ENCODE measurements around the gene CFHR4.
"Not testable (repeated sequence)": the region's sequence is repeated elsewhere in the genome, so short reads cannot be mapped to it uniquely, and the experiment has no call there.

The CFHR4 gene

GRCh38 chr1:196897158-196897828 is 9.4 kb downstream of the CFHR4 start:
- Mint-ChIP-seq H3K4me1 (ENCODE audit: low read depth) (no peaks in the 10 kb centered on the region), H3K36me3 (ENCODE audit: low read depth) (no peaks in the 10 kb centered on the region)

GRCh38 chr1:196902344-196902743 is 14.5 kb downstream of the CFHR4 start:
- H3K27ac Mint-ChIP-seq: no peak overlapping the region
- no peak for DNase-seq
- H3K27me3 Mint-ChIP-seq: peaks cover 17% of the 10 kb centered on the region
- H3K4me3 Mint-ChIP-seq: no peak overlapping the region
- H3K36me3 Mint-ChIP-seq (ENCODE audit: low read depth): no peaks in the 10 kb centered on the region
- H3K4me1 Mint-ChIP-seq (ENCODE audit: low read depth): no peaks in the 10 kb centered on the region
- no peaks in the 10 kb centered on the region for H3K9me3 Mint-ChIP-seq

More at GRCh38 chr1:196897158-196897828, 9.4 kb downstream of the CFHR4 start:
- Mint-ChIP-seq H3K27me3 (peaks cover 29% of the 10 kb centered on the region), H3K4me3 (no peak overlapping the region), H3K9me3 (no peaks in the 10 kb centered on the region), H3K27ac (no peak overlapping the region)
- no peak for DNase-seq

GRCh38 chr1:196910215-196910614 is 22.4 kb downstream of the CFHR4 start:
- no peak for DNase-seq
- no peaks in the 10 kb centered on the region for H3K27me3 Mint-ChIP-seq
- no peaks in the 10 kb centered on the region for H3K36me3 Mint-ChIP-seq (ENCODE audit: low read depth)

GRCh38 chr1:196912283-196912682 is 24.4 kb downstream of the CFHR4 start:
- not testable (repeated sequence) for H3K9me3 Mint-ChIP-seq, H3K27me3 Mint-ChIP-seq

More at GRCh38 chr1:196910215-196910614, 22.4 kb downstream of the CFHR4 start:
- Mint-ChIP-seq H3K9me3 (no peaks in the 10 kb centered on the region), H3K27ac (no peak overlapping the region), H3K4me3 (no peak overlapping the region), H3K4me1 (ENCODE audit: low read depth) (no peaks in the 10 kb centered on the region)

GRCh38 chr1:196926839-196927238 is 39.0 kb downstream of the CFHR4 start:
- not testable (repeated sequence) for H3K9me3 Mint-ChIP-seq; H3K36me3 Mint-ChIP-seq (ENCODE audit: low read depth); H3K27ac Mint-ChIP-seq; H3K4me3 Mint-ChIP-seq; H3K4me1 Mint-ChIP-seq (ENCODE audit: low read depth); H3K27me3 Mint-ChIP-seq; DNase-seq

More at GRCh38 chr1:196912283-196912682, 24.4 kb downstream of the CFHR4 start:
- H3K27ac Mint-ChIP-seq; H3K4me1 Mint-ChIP-seq (ENCODE audit: low read depth); H3K36me3 Mint-ChIP-seq (ENCODE audit: low read depth); H3K4me3 Mint-ChIP-seq; DNase-seq: not testable (repeated sequence)

- H3K27me3 Mint-ChIP-seq; H3K36me3 Mint-ChIP-seq (ENCODE audit: low read depth); H3K4me1 Mint-ChIP-seq (ENCODE audit: low read depth); H3K27ac Mint-ChIP-seq; H3K9me3 Mint-ChIP-seq; H3K4me3 Mint-ChIP-seq; DNase-seq: not testable (repeated sequence)
These were observed 45.0 kb downstream of the CFHR4 start for GRCh38 chr1:196932853-196933252.

- Mint-ChIP-seq H3K27ac (no peak overlapping the region), H3K4me3 (no peak overlapping the region), H3K9me3 (no peaks in the 10 kb centered on the region), H3K36me3 (ENCODE audit: low read depth) (no peaks in the 10 kb centered on the region), H3K4me1 (ENCODE audit: low read depth) (no peaks in the 10 kb centered on the region), H3K27me3 (no peaks in the 10 kb centered on the region)
- DNase-seq: no peak
These were observed 45.8 kb downstream of the CFHR4 start for GRCh38 chr1:196933531-196934189.

- not testable (repeated sequence) for H3K27ac Mint-ChIP-seq; H3K4me1 Mint-ChIP-seq (ENCODE audit: low read depth); H3K27me3 Mint-ChIP-seq; H3K36me3 Mint-ChIP-seq (ENCODE audit: low read depth); DNase-seq; H3K9me3 Mint-ChIP-seq; H3K4me3 Mint-ChIP-seq
These were observed 53.6 kb downstream of the CFHR4 start for GRCh38 chr1:196941474-196941873.

- not testable (repeated sequence) for DNase-seq; H3K4me1 Mint-ChIP-seq (ENCODE audit: low read depth); H3K27me3 Mint-ChIP-seq; H3K4me3 Mint-ChIP-seq; H3K27ac Mint-ChIP-seq; H3K36me3 Mint-ChIP-seq (ENCODE audit: low read depth); H3K9me3 Mint-ChIP-seq
These were observed 55.7 kb downstream of the CFHR4 start, which contains the start of gene CFHR2 for GRCh38 chr1:196943568-196943967. CFHR2 (plus strand) TSS chr1:196943738; CDS start chr1:196943881, 143 bp downstream.

GRCh38 chr1:196951711-196952394 is 64.0 kb downstream of the CFHR4 start:
- no peak overlapping the region for H3K4me3 Mint-ChIP-seq
- H3K36me3 Mint-ChIP-seq (ENCODE audit: low read depth): no peaks in the 10 kb centered on the region
- no peak overlapping the region for H3K27ac Mint-ChIP-seq
- DNase-seq: no peak
- no peaks in the 10 kb centered on the region for H3K9me3 Mint-ChIP-seq
- no peaks in the 10 kb centered on the region for H3K4me1 Mint-ChIP-seq (ENCODE audit: low read depth)
- no peaks in the 10 kb centered on the region for H3K27me3 Mint-ChIP-seq

GRCh38 chr1:196954778-196955177 is 66.9 kb downstream of the CFHR4 start:
- no peak for DNase-seq
- H3K4me1 Mint-ChIP-seq (ENCODE audit: low read depth): no peaks in the 10 kb centered on the region
- H3K36me3 Mint-ChIP-seq (ENCODE audit: low read depth): no peaks in the 10 kb centered on the region
- no peak overlapping the region for H3K27ac Mint-ChIP-seq
- no peak overlapping the region for H3K4me3 Mint-ChIP-seq
- H3K9me3 Mint-ChIP-seq: no peaks in the 10 kb centered on the region
- no peaks in the 10 kb centered on the region for H3K27me3 Mint-ChIP-seq

- H3K4me1 Mint-ChIP-seq (ENCODE audit: low read depth): no peaks in the 10 kb centered on the region
- H3K9me3 Mint-ChIP-seq: no peaks in the 10 kb centered on the region
- no peaks in the 10 kb centered on the region for H3K27me3 Mint-ChIP-seq
- H3K36me3 Mint-ChIP-seq (ENCODE audit: low read depth): no peaks in the 10 kb centered on the region
- no peak overlapping the region for H3K27ac Mint-ChIP-seq
- no peak overlapping the region for H3K4me3 Mint-ChIP-seq
- DNase-seq: no peak
These were observed 68.1 kb downstream of the CFHR4 start for GRCh38 chr1:196955926-196956325.

GRCh38 chr1:196960854-196961253 is 73.0 kb downstream of the CFHR4 start:
- Mint-ChIP-seq H3K36me3 (ENCODE audit: low read depth) (no peaks in the 10 kb centered on the region), H3K4me1 (ENCODE audit: low read depth) (no peaks in the 10 kb centered on the region), H3K27ac (no peak overlapping the region), H3K27me3 (no peaks in the 10 kb centered on the region), H3K9me3 (no peaks in the 10 kb centered on the region), H3K4me3 (no peak overlapping the region)
- DNase-seq: no peak

All from activated T-cell treated with anti-CD3 and anti-CD28 coated beads, Interleukin-2, amount 50 U/mL, for 24 hours (primary cell).